GM21619 (cell line): ENCODE results near the gene TMEM259.

ENCODE experiments used
- ATAC-seq: cut with Tn5 transposase; IDR thresholded peaks from one replicate; pipeline ENCODE4 v1.9.1; 2021; ENCODE audit not compliant: unreplicated experiment

Gene TMEM259

DNA sequence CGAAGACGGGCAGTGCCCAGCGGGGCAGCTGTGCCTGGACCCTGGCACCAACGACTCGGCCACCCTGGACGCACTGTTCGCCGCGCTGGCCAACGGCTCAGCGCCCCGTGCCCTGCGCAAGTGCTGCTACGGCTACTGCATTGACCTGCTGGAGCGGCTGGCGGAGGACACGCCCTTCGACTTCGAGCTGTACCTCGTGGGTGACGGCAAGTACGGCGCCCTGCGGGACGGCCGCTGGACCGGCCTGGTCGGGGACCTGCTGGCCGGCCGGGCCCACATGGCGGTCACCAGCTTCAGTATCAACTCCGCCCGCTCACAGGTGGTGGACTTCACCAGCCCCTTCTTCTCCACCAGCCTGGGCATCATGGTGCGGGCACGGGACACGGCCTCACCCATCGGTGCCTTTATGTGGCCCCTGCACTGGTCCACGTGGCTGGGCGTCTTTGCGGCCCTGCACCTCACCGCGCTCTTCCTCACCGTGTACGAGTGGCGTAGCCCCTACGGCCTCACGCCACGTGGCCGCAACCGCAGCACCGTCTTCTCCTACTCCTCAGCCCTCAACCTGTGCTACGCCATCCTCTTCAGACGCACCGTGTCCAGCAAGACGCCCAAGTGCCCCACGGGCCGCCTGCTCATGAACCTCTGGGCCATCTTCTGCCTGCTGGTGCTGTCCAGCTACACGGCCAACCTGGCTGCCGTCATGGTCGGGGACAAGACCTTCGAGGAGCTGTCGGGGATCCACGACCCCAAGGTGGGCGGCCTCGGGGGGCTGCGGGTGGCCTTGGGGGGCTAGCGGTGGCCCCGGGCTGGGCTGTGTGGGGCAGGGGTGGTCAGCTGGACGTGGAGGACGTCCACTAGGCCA is 15.9 kb downstream of the TMEM259 start:
- no peak for ATAC-seq

GRCh38 chr19:1004204-1004802 is 16.6 kb downstream of the TMEM259 start:
- no peak for ATAC-seq

GRCh38 chr19:1003283-1003682 is 17.6 kb downstream of the TMEM259 start:
- ATAC-seq, result no peak

DNA sequence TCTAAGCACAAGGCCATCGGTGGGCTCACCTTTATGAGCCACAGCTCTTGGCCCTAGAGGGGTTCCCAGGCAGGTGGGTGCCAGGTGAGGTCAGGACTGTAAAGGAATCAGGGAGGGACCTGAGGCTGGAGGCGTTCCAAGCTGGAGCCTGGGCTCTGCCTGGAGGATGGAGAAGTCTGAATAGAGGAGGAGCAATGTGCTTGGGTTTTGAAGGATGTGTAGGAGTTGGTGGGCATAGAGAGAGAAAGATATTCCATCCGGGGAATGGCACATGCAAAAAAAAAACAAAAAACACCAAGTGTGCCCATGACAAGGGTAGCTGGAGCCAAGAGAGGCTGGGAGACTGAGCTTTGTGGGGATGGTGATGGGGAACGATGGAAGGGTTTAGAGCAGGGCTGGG is 18.3 kb downstream of the TMEM259 start:
- ATAC-seq, result no peak

GRCh38 chr19:1001538-1002166 is 19.3 kb downstream of the TMEM259 start:
- no peak for ATAC-seq

DNA sequence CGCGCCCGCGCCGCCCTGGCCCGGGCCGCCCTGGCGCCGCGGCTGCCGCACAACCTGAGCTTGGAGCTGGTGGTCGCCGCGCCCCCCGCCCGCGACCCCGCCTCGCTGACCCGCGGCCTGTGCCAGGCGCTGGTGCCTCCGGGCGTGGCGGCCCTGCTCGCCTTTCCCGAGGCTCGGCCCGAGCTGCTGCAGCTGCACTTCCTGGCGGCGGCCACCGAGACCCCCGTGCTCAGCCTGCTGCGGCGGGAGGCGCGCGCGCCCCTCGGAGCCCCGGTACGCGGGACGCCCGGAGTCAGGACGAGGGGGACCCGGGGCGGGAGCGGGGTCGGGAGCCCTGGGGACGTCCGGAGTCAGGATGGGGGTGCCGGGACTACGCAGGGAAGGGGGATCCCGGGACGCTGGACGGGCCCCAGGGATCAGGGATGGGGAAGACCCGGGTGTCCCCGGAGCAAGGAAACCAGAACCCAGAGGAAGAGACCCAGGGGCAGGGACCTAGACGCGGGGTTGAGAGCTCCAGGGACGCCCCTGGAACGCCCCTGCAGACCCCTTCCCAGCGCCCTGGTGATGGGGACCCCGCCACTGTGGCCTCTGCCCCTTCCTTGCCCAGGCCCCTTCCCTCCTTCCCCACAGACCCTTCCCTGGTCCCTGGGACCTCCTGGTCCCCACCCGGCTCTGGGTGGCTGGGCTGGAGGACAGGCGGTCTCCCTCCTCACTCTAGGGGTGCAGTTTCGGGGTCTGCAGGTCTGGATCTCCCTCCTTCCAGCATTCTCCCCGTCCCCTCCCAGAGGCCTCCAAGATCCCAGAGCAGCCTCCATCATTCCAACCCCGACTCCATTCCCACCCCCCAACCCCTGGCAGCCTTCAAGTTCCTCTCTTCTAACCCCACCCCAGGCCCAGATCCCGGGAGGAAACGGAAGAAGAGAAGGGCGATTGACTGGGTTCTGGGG is 20.1 kb downstream of the TMEM259 start:
- ATAC-seq, result no peak

GRCh38 chr19:1000095-1000494 is 20.8 kb downstream of the TMEM259 start, which contains the start of gene GRIN3B:
GRIN3B (plus strand) TSS chr19:1000419; CDS start chr19:1000438, 19 bp downstream.
- no peak for ATAC-seq

GRCh38 chr19:999379-999719 is 21.6 kb downstream of the TMEM259 start:
- no peak for ATAC-seq

GRCh38 chr19:998064-998463 is 22.9 kb downstream of the TMEM259 start:
- no peak for ATAC-seq

DNA sequence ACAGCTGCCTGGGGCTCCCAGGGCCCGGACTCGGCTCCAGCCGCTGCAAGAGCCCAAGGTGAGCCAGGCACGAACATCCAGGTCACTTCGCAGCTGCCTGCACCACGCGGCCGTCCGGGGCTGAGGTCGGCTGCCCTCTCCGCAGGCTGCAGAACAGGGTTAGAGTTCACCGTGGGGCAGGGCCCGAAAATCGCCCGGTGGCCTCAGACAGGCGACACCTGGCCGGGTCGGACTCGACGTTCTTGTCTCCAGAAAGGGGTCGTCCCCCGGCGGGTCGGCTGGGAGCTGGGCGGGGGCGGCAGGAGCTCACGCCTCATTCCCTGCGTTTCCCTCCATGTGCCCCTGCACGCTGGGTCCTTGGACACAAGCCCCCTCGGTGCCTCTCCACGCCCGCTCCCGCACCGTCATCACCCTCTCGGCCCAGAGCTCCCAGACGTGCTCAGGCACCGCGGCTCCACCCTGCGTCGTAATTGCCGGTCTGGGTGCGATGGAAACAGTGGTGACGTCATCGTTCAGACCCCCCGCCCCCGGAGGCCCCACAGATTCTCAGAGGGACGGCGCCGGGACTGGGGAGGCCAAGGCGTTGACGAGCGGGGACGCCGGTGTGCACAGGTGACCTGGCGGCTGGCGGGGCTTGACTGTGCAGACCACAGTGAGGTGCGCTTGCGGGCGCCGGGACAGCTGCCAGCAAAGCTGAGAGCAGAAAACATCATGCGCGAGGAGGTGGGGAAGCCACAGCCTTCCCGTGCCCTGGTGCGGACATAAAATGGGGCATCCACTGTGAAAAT is 24.7 kb downstream of the TMEM259 start:
- ATAC-seq, result no peak

DNA sequence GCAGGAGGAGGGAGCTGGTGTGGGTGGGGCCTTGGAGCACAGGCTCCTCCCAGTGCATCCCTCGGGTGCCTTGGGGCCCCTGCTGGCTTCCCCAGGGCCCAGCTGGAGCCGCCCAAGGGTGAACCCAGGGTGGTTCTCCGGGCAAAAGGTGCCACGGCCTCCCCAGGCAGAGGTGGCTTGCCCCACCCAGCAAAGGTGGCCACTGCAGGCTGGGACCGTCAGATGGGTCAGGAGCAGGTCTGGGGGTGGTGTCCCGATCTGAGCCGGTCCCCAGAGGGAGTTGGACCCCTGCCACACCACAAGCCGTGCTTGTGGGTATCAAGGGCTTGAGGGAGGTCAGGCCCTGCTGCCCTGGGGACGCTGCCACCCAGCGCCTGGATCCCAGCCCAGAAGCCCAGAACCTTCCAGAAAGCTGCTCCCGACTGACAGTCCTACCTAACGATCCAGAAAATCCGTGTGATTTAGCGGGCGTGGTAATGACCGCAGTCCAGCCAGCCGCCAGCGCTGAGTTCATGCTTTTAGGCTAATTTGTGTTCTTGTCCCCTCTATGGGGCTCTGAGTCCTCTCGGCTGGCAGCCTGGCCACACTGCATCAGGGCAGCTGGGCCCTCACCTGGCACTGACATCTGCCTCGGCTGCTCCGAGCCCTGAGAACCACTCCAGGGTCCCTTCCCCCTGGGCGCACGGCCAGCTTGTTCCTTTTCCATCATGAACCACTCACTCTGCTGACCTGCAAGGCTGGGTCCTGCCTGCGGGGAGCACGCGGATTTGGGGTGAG is 25.7 kb downstream of the TMEM259 start:
- ATAC-seq, result no peak

DNA sequence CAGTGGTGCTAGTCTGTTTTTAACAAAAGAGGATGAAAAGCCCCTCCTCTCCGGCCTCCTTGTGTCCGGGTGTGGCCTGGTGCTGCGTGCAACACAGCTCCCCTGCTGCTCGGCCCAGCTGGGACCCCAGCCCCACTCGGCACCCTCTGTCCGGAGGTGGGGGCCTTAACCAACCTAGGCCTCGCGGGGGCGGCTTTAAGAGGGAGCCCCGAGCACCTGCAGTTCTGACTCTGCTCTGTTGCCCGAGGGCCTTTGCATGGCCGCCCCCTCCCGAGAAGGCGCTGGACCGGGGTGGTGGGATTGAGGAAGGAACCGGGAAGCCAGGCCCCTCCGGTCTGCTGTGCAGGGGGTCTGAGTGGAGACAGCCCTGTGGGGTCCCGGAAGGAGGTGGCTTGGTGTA is 26.4 kb downstream of the TMEM259 start:
- no peak for ATAC-seq

DNA sequence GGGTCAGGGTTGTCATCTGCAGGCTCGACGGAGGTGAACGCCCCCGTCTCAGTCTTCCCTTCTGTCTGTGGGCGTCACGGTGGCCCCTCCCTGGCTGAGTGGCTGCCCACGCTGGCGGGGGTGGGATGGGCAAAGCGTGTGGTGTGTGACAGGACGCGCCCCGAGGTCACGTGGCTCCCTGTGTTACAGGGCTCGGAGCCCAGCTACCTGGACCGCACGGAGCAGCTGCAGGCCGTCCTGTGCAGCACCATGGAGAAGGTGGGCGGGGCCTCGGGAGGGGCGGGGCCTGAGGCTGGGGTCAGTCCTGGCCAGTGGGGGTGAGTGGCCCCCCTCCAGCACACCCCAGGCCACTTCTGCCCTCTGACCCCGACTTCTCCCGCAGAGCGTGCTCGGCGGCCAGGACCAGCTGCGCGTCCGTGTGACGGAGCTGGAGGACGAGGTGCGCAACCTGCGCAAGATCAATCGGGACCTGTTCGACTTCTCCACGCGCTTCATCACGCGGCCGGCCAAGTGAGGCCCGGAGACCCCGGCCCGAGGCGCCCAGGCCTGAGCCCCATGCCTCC is 27.0 kb downstream of the TMEM259 start:
- no peak for ATAC-seq

- no peak for ATAC-seq
These were observed 27.5 kb downstream of the TMEM259 start for GRCh38 chr19:993361-993830.

DNA sequence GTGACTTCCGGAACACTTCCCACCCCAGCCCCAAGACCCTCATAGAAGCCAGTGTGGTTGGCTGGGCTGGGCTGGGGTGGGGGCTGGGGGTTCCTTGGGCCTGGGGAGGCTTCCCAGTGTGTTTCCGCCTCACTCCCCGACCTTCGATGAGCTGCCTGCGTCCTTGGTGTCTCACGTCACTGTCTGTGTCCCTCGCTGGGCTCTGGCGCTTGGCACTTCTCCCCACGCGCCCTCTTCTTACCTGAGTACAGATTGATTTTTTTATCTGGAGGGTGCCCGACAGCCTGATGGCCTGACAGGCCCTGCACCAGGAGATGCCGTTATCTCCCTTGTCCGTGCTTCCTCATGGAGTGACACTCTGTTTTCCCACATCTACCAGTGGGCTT is 28.3 kb downstream of the TMEM259 start:
- no peak for ATAC-seq

DNA sequence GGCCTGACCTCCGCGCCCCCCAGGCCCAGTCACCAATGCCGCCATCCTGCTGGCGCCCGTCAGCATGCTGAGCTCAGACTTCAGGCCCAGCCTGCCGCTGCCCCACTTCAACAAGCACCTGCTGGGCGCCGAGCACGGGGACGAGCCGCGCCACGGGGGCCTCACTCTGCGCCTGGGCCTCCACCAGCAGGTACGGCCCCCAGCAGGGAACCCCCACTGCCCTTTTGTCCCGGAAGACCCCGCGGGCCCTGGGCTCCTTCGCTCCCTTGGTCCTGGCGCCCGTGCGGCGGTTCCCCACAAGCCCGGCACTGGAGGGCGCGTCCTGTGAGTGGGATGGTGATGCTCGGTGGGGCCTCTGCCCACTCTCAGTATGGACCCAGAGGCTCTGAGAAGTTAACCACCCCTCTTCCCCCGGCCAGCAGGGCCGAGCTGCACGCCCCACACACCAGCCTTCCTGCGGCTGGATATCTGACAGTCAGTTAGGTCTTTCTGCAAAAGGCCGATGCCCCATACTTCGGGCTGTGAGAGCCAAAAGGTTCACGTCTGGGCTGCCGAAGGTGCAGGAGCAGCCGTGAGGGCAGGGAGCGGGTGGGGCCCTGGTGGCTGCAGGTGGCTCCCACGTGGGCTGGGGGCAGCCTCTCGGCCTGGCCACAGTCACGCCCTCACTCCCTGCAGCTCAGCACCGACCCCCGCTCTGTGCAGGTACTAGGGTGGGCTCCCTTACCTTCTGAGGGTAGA is 28.8 kb downstream of the TMEM259 start:
- ATAC-seq, result no peak

DNA sequence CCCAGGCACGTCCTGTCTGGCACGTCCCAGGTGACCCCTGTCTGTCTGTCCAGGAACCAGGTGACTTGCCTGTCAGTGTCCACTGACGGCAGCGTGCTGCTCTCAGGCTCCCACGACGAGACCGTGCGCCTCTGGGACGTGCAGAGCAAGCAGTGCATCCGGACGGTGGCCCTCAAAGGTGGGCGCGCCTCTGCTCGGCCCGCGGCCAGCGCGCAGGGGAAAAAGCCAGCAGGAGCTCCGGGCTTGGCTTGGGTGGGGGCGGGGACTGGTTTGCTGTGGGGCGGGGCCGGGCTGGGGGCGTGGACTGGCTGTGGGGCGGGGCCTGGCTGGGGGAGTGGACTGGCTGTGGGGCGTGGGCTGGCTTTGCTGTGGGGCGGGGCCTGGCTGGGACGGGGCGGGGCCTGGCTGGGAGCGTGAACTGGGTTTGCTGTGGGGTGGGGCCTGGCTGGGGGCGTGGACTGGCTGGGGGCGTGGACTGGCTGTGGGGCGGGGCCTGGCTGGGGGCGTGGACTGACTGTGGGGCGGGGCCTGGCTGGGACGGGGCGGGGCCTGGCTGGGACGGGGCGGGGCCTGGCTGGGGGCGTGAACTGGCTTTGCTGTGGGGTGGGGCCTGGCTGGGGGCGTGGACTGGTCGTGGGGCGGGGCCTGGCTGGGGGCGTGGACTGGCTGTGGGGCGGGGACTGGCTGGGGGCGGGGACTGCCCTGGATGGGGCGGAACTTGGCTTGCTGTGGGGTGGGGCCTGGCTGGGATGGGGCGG is 29.6 kb downstream of the TMEM259 start:
- no peak for ATAC-seq

DNA sequence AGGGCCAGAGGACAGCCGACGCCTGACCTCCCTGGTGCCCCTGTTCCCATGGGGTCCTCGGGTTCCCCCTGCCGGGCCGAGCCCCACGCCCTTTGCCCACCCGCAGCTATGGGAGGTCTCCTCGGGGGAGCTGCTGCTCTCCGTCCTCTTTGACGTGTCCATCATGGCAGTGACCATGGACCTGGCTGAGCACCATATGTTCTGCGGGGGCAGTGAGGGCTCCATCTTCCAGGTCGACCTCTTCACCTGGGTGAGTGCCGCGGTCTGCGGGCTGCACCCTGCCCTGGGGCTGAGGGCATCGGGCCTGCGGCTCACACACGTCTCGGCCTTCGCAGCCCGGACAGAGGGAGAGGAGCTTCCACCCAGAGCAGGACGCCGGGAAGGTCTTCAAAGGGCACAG is 30.2 kb downstream of the TMEM259 start:
- no peak for ATAC-seq
